Measurements from ENCODE around the gene SMIM5. TPM values are rescaled to one million over a fixed set of nuclear protein-coding genes. Genes with fewer than 3 reads are reported as not detected.

The SMIM5 gene
- total RNA-seq, 1 experiment from 2014 or later = 0.20 TPM

DNA sequence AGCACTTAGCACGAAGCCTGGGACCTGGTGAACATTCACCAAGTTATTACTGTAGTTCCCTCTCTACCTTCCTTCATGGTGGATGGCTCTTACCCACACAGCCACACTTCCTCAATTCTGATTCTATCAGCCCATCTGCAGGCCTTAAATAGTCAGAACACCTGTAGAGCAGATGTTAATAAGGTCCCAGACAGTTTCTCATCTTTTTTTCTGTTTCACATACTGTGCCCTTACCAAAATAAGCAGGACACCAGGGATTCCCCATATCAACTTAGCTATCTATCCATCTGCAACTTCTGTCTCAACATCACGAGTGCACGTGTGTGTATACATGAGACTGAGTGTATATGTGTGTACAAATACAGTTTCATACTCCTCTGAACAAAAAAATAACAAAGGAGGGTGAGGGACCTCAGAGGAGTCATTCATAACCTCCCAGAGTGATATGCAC lies 30.9 kb downstream of the SMIM5 start:
- Mint-ChIP-seq H3K9me3 (ENCODE audit: unreplicated experiment) (no peaks in the 10 kb centered on the region), H3K4me3 (ENCODE audit: unreplicated experiment) (no peak overlapping the region), H3K27ac (ENCODE audit: unreplicated experiment) (no peak overlapping the region), H3K27me3 (ENCODE audit: insufficient read depth, unreplicated experiment) (no peaks in the 10 kb centered on the region), H3K36me3 (ENCODE audit: insufficient read depth, unreplicated experiment) (peaks cover 25% of the 10 kb centered on the region), H3K4me1 (ENCODE audit: low read depth, unreplicated experiment) (no peaks in the 10 kb centered on the region)
- no peak overlapping the region for H3K4me3 ChIP-seq (ENCODE audit: low read depth, low read length)
- H3K9me3 ChIP-seq = no peaks in the 10 kb centered on the region
- TF ChIP-seq, protein P1, sequence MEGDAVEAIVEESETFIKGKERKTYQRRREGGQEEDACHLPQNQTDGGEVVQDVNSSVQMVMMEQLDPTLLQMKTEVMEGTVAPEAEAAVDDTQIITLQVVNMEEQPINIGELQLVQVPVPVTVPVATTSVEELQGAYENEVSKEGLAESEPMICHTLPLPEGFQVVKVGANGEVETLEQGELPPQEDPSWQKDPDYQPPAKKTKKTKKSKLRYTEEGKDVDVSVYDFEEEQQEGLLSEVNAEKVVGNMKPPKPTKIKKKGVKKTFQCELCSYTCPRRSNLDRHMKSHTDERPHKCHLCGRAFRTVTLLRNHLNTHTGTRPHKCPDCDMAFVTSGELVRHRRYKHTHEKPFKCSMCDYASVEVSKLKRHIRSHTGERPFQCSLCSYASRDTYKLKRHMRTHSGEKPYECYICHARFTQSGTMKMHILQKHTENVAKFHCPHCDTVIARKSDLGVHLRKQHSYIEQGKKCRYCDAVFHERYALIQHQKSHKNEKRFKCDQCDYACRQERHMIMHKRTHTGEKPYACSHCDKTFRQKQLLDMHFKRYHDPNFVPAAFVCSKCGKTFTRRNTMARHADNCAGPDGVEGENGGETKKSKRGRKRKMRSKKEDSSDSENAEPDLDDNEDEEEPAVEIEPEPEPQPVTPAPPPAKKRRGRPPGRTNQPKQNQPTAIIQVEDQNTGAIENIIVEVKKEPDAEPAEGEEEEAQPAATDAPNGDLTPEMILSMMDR (IDR thresholded peaks at IDR 0.05; ENCODE audit: insufficient read depth in 1 of 2, low read depth in 1 of 2, low read length in 1 of 2, severe bottlenecking in 1 of 2, unreplicated experiment in 1 of 2) = no peak
- intact Hi-C loops (cut with micrococcal nuclease; ENCODE audit: unreplicated experiment) = no loop called here
- H3K4me1 ChIP-seq = peaks cover 13% of the 10 kb centered on the region
- H3K27me3 ChIP-seq (replicated peaks; ENCODE audit: control insufficient read depth, insufficient read depth, low read length) = no peaks in the 10 kb centered on the region
- CTCF ChIA-PET = no interaction called here
- no TSS peak for BruUV-seq (replicated peaks)
- H3K36me3 ChIP-seq (ENCODE audit: control insufficient read depth, insufficient read depth, low read length) = no peaks in the 10 kb centered on the region; the same call in 1 of the 2 replicates
- DNase-seq = no peak
- POLR2A ChIA-PET = interaction anchor here (0.6 kb wide), 1 partner anchor 18 kb away, joined by 3 read pairs; a partner anchor contains a TSS

DNA sequence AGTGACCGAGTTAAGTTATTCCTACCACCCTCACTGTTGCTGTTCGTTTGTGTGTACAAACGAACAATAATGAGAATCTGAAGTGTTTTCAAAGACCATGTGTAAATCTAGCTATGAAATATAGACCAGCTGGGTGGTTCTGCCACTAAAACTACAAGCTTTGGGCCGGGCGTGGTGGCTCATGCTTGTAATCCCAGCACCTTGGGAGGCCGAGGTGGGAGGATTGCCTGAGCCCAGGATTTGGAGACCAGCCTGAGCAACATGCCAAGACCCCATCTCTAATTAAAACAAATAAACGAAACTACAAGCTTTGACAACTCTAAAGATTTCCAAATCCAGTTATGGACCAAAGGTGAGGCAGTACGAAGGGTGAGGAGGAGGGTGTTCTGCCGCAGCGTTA lies 32.7 kb downstream of the SMIM5 start:
- Mint-ChIP-seq H3K27me3 (ENCODE audit: insufficient read depth, unreplicated experiment) (no peaks in the 10 kb centered on the region), H3K27ac (ENCODE audit: unreplicated experiment) (no peak overlapping the region), H3K4me3 (ENCODE audit: unreplicated experiment) (no peak overlapping the region), H3K36me3 (ENCODE audit: insufficient read depth, unreplicated experiment) (peaks cover 43% of the 10 kb centered on the region), H3K9me3 (ENCODE audit: unreplicated experiment) (no peaks in the 10 kb centered on the region), H3K4me1 (ENCODE audit: low read depth, unreplicated experiment) (no peaks in the 10 kb centered on the region)
- ChIA-PET CTCF (interaction anchor here (0.6 to 2.7 kb wide), 3 partner anchors 11 to 82 kb away, joined by 3 to 17 read pairs (median 4); no protein-coding TSS in a partner anchor), POLR2A (interaction anchor here (0.9 to 1.7 kb wide), 4 partner anchors 10 to 114 kb away, joined by 3 to 15 read pairs (median 6); partner anchors contain the start of gene SMIM5)
- no peaks in the 10 kb centered on the region; the same call in none of the 2 replicates for H3K36me3 ChIP-seq (ENCODE audit: control insufficient read depth, insufficient read depth, low read length)
- BruUV-seq (replicated peaks) = no TSS peak
- H3K9me3 ChIP-seq = no peaks in the 10 kb centered on the region
- intact Hi-C loops (cut with micrococcal nuclease; ENCODE audit: unreplicated experiment) = no loop called here
- H3K4me1 ChIP-seq = peaks cover 13% of the 10 kb centered on the region
- H3K27me3 ChIP-seq (replicated peaks; ENCODE audit: control insufficient read depth, insufficient read depth, low read length) = no peaks in the 10 kb centered on the region
- peak overlapping the region; percentile 96 for H3K4me3 ChIP-seq (ENCODE audit: low read depth, low read length)
- TF ChIP-seq, protein P1 (IDR thresholded peaks at IDR 0.05; ENCODE audit: insufficient read depth in 1 of 2, low read depth in 1 of 2, low read length in 1 of 2, severe bottlenecking in 1 of 2, unreplicated experiment in 1 of 2) = no peak
- no peak for DNase-seq

DNA sequence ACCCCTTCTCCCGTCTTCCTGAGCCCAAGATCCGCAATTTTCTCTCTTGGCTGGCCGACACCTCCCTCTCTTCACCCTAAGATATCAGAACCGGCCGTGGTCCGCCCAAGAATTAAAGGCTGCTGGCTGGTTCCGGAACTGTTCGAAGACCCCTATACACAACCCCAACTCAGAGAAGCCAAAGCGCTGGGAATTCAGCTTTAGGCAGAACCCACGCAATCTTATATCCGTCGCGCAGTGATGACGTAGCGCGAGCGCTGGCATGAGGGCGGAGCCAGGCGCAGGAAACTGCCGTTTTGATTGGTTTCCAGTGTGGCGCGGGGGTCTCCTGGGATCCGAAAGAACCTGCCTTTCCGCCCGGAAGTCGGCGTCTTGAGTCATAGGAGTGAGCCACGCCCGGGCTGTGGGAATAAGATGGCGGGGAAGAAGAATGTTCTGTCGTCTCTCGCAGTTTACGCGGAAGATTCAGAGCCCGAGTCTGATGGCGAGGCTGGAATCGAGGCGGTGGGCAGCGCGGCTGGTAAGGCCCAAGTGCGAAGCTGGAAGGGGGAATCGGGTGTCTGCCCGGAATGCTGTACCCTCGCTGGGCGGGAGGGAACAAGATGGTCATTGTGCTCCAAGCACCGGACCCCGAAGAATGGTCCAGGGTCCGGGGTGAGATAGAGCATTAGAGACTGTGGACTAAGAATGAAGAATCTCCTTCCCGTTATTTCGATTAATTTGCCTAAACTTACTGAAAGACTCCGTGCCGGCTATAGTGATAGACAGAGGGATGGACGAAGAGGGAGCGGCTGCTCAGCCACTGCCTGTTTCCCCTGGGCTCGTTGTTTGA lies 33.9 kb downstream of the SMIM5 start, which contains the start of the genes RECQL5 and SAP30BP:
RECQL5 (minus strand) TSS at position 196 of the 832 bp plus-strand sequence. CDS start 597 bp downstream, outside the sequence.
SAP30BP (plus strand) TSS at position 380 of the 832 bp plus-strand sequence; CDS start at position 415, 35 bp downstream.
- TF ChIP-seq, protein P1 (IDR thresholded peaks at IDR 0.05; ENCODE audit: insufficient read depth in 1 of 2, low read depth in 1 of 2, low read length in 1 of 2, severe bottlenecking in 1 of 2, unreplicated experiment in 1 of 2) = no peak

More for the DNA sequence above, 33.9 kb downstream of the SMIM5 start, which contains the start of the genes RECQL5 and SAP30BP:
- BruUV-seq (replicated peaks) = TSS peak; percentile 78
- Mint-ChIP-seq H3K9me3 (ENCODE audit: unreplicated experiment) (no peaks in the 10 kb centered on the region), H3K4me1 (ENCODE audit: low read depth, unreplicated experiment) (no peaks in the 10 kb centered on the region), H3K4me3 (ENCODE audit: unreplicated experiment) (no peak within 1 kb of the TSS), H3K27me3 (ENCODE audit: insufficient read depth, unreplicated experiment) (no peaks in the 10 kb centered on the region), H3K36me3 (ENCODE audit: insufficient read depth, unreplicated experiment) (peaks cover 47% of the 10 kb centered on the region), H3K27ac (ENCODE audit: unreplicated experiment) (peak within 1 kb of the TSS; percentile 10)
- no peaks in the 10 kb centered on the region for H3K27me3 ChIP-seq (replicated peaks; ENCODE audit: control insufficient read depth, insufficient read depth, low read length)
- ChIA-PET POLR2A (interaction anchor here (0.6 to 1.7 kb wide), 9 partner anchors 9 to 140 kb away, joined by 3 to 15 read pairs (median 3); partner anchors contain the start of genes ITGB4 and SMIM5), CTCF (interaction anchor here (0.6 to 2.7 kb wide), 3 partner anchors 13 to 81 kb away, joined by 3 to 17 read pairs (median 3); a partner anchor contains a TSS)
- H3K4me1 ChIP-seq = peaks cover 13% of the 10 kb centered on the region
- H3K4me3 ChIP-seq (ENCODE audit: low read depth, low read length) = peak within 1 kb of the TSS; percentile 96
- intact Hi-C loops (cut with micrococcal nuclease; ENCODE audit: unreplicated experiment) = no loop called here
- H3K9me3 ChIP-seq = no peaks in the 10 kb centered on the region
- DNase-seq = peak; percentile 97 to 98
- H3K36me3 ChIP-seq (ENCODE audit: control insufficient read depth, insufficient read depth, low read length) = peaks cover 2% of the 10 kb centered on the region
